ENCODE results near the gene DRC3. TPM values are rescaled to one million over a fixed set of nuclear protein-coding genes. Genes with fewer than 3 reads are reported as not detected.

Gene DRC3
- total and polyA plus RNA-seq, 4 donors = 0.61 to 1.5 (median 1.1) TPM

DNA sequence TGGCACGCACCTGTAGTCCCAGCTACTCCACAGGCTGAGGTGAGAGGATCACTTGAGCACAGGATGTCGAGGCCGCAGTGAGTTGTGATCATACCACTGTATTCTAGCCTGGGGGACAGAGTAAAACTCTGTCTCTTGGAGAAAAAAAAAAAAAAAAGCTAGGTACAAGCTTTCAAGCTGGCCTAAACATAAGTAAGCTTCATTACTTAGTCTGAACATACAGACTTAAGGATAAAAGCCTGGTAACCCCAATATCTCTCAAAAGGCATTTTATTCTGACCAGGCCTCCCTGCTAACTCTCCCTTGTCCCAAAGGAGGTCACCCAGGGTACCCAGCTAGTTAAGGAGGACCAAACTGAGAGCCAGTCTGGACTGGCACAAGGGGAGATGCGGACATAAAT is 46.6 kb upstream of the DRC3 start:
- Histone ChIP-seq H3K9me3 (ENCODE audit: control insufficient read depth in 4 of 4, low read length in 3 of 4) (no peaks in the 10 kb centered on the region), H3K9ac (ENCODE audit: low read depth in 1 of 2, low read length in 2 of 2) (no peak overlapping the region), H3K4me3 (ENCODE audit: low read depth in 1 of 3, low read length in 3 of 3) (no peak overlapping the region), H3K27me3 (ENCODE audit: control insufficient read depth in 4 of 4, insufficient read depth in 4 of 4, low read length in 3 of 4) (no peaks in the 10 kb centered on the region), H3K36me3 (ENCODE audit: control insufficient read depth in 4 of 4, insufficient read depth in 3 of 4, low read depth in 1 of 4, low read length in 3 of 4) (no peaks in the 10 kb centered on the region), H3K4me1 (ENCODE audit: control insufficient read depth in 4 of 4, insufficient read depth in 4 of 4, low read length in 3 of 4) (peaks cover 6 to 38% (median 24%) of the 10 kb centered on the region in 4 donors), H3K27ac (ENCODE audit: low read depth in 1 of 2, low read length in 2 of 2) (no peak overlapping the region)
- no peak for DNase-seq (ENCODE audit: low spot score)
- WGBS = 71% methylated on average over 4 of the region's 4 CpGs
- TF ChIP-seq, protein P1, sequence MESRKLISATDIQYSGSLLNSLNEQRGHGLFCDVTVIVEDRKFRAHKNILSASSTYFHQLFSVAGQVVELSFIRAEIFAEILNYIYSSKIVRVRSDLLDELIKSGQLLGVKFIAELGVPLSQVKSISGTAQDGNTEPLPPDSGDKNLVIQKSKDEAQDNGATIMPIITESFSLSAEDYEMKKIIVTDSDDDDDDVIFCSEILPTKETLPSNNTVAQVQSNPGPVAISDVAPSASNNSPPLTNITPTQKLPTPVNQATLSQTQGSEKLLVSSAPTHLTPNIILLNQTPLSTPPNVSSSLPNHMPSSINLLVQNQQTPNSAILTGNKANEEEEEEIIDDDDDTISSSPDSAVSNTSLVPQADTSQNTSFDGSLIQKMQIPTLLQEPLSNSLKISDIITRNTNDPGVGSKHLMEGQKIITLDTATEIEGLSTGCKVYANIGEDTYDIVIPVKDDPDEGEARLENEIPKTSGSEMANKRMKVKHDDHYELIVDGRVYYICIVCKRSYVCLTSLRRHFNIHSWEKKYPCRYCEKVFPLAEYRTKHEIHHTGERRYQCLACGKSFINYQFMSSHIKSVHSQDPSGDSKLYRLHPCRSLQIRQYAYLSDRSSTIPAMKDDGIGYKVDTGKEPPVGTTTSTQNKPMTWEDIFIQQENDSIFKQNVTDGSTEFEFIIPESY (IDR thresholded peaks at IDR 0.05) = no peak
- TF ChIP-seq, protein P2, sequence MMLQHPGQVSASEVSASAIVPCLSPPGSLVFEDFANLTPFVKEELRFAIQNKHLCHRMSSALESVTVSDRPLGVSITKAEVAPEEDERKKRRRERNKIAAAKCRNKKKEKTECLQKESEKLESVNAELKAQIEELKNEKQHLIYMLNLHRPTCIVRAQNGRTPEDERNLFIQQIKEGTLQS (IDR thresholded peaks at IDR 0.05) = no peak
- no peak for TF ChIP-seq GABPA (IDR thresholded peaks at IDR 0.05 in 1 of 2, conservative IDR thresholded peaks at IDR 0.05 in 1 of 2)
- no peak for TF ChIP-seq JUND (IDR thresholded peaks at IDR 0.05)
- TF ChIP-seq YY1 (IDR thresholded peaks at IDR 0.05) = no peak
- no peak for TF ChIP-seq EGR1 (IDR thresholded peaks at IDR 0.05; ENCODE audit: low read depth in 2 of 2)
- TF ChIP-seq, protein P3, sequence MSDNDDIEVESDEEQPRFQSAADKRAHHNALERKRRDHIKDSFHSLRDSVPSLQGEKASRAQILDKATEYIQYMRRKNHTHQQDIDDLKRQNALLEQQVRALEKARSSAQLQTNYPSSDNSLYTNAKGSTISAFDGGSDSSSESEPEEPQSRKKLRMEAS (IDR thresholded peaks at IDR 0.05) = no peak
- TF ChIP-seq, protein P4, sequence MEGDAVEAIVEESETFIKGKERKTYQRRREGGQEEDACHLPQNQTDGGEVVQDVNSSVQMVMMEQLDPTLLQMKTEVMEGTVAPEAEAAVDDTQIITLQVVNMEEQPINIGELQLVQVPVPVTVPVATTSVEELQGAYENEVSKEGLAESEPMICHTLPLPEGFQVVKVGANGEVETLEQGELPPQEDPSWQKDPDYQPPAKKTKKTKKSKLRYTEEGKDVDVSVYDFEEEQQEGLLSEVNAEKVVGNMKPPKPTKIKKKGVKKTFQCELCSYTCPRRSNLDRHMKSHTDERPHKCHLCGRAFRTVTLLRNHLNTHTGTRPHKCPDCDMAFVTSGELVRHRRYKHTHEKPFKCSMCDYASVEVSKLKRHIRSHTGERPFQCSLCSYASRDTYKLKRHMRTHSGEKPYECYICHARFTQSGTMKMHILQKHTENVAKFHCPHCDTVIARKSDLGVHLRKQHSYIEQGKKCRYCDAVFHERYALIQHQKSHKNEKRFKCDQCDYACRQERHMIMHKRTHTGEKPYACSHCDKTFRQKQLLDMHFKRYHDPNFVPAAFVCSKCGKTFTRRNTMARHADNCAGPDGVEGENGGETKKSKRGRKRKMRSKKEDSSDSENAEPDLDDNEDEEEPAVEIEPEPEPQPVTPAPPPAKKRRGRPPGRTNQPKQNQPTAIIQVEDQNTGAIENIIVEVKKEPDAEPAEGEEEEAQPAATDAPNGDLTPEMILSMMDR (IDR thresholded peaks at IDR 0.05; ENCODE audit: low read depth, low read length, missing input control) = no peak
- no peak for TF ChIP-seq RAD21 (IDR thresholded peaks at IDR 0.05)
- TF ChIP-seq FOXA2 (IDR thresholded peaks at IDR 0.05) = no peak
- TF ChIP-seq NR2F2 (IDR thresholded peaks at IDR 0.05) = no peak
- no peak for TF ChIP-seq HNF4G (IDR thresholded peaks at IDR 0.05)
- TF ChIP-seq HNF4A (conservative IDR thresholded peaks at IDR 0.05) = no peak
- TF ChIP-seq SP1 (IDR thresholded peaks at IDR 0.05) = no peak
- no peak for TF ChIP-seq TAF1 (conservative IDR thresholded peaks at IDR 0.05)
- TF ChIP-seq, protein P5, sequence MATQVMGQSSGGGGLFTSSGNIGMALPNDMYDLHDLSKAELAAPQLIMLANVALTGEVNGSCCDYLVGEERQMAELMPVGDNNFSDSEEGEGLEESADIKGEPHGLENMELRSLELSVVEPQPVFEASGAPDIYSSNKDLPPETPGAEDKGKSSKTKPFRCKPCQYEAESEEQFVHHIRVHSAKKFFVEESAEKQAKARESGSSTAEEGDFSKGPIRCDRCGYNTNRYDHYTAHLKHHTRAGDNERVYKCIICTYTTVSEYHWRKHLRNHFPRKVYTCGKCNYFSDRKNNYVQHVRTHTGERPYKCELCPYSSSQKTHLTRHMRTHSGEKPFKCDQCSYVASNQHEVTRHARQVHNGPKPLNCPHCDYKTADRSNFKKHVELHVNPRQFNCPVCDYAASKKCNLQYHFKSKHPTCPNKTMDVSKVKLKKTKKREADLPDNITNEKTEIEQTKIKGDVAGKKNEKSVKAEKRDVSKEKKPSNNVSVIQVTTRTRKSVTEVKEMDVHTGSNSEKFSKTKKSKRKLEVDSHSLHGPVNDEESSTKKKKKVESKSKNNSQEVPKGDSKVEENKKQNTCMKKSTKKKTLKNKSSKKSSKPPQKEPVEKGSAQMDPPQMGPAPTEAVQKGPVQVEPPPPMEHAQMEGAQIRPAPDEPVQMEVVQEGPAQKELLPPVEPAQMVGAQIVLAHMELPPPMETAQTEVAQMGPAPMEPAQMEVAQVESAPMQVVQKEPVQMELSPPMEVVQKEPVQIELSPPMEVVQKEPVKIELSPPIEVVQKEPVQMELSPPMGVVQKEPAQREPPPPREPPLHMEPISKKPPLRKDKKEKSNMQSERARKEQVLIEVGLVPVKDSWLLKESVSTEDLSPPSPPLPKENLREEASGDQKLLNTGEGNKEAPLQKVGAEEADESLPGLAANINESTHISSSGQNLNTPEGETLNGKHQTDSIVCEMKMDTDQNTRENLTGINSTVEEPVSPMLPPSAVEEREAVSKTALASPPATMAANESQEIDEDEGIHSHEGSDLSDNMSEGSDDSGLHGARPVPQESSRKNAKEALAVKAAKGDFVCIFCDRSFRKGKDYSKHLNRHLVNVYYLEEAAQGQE (IDR thresholded peaks at IDR 0.05) = no peak
- TF ChIP-seq FOXA1 (IDR thresholded peaks at IDR 0.05) = no peak
- TF ChIP-seq RXRA (IDR thresholded peaks at IDR 0.05) = no peak
